Keratinocyte (primary cell): ENCODE measurements around the gene ADCY5.

Source experiments
- CTCF ChIP-seq, 3 experiments: IDR thresholded peaks in 1 of 3; conservative IDR thresholded peaks in 1 of 3; optimal IDR thresholded peaks in 1 of 3; 2 replicates in 2 of 3; 3 replicates in 1 of 3; pipeline versions ENCODE3 to v1.5.1; 2011; ENCODE audit warnings: low read length in 3 of 3, mild to moderate bottlenecking in 3 of 3, moderate library complexity in 2 of 3, control low read depth in 1 of 3, inconsistent platforms in 1 of 3; ENCODE audit not compliant: insufficient read depth in 2 of 3; ENCODE audit errors: extremely low read depth in 1 of 3
- EZH2 ChIP-seq: IDR thresholded peaks from one replicate; pipeline ENCODE4 v1.6.1; 2012; ENCODE audit warnings: inconsistent platforms, mild to moderate bottlenecking, low read length, moderate library complexity

GRCh38 chr3:123353850-123354233 lies 95.0 kb downstream of the ADCY5 start:
- TF ChIP-seq CTCF (optimal IDR thresholded peaks at IDR 0.05 in 1 of 3, IDR thresholded peaks at IDR 0.05 in 1 of 3, conservative IDR thresholded peaks at IDR 0.05 in 1 of 3; ENCODE audit: extremely low read depth in 1 of 3, insufficient read depth in 2 of 3, low read length in 3 of 3) = no peak
- TF ChIP-seq EZH2 = no peak
